DOHH2 (cell line): ENCODE data around the gene CARD11.
"Not testable (repeated sequence)": the region's sequence is repeated elsewhere in the genome, so short reads cannot be mapped to it uniquely, and the experiment has no call there.

Experiments used
- H3F3A ChIP-seq: fragments of 200-600 bp; sonication (generic), shearing (Covaris generic); 2 replicates; pipeline ENCODE4 v1.6.0; 2016; ENCODE audit warnings: antibody characterized with exemption, mild to moderate bottlenecking; ENCODE audit not compliant: control insufficient read depth, insufficient read depth
- H3K27ac ChIP-seq: fragments of 200-600 bp; sonication (generic); 2 replicates; pipeline ENCODE4 v1.5.1; 2014; ENCODE audit warnings: low read depth, mild to moderate bottlenecking, low read length, moderate library complexity
- H3K27me3 ChIP-seq: fragments of 200-600 bp; sonication (generic); 2 replicates; pipeline ENCODE4 v1.6.1; 2014; ENCODE audit warnings: mild to moderate bottlenecking, low read length, mixed read lengths; ENCODE audit not compliant: control insufficient read depth
- H3K36me3 ChIP-seq: fragments of 200-600 bp; sonication (generic); 2 replicates; pipeline ENCODE4 v1.6.1; 2014; ENCODE audit warnings: mild to moderate bottlenecking, low read length, moderate library complexity, mixed read lengths; ENCODE audit not compliant: control insufficient read depth
- H3K4me1 ChIP-seq: fragments of 200-600 bp; sonication (generic); 2 replicates; pipeline ENCODE4 v1.6.1; 2014; ENCODE audit warnings: mild to moderate bottlenecking, low read length, mixed read lengths; ENCODE audit not compliant: control insufficient read depth
- H3K4me2 ChIP-seq: fragments of 200-600 bp; sonication (generic); 2 replicates; pipeline ENCODE4 v1.6.0; 2014; ENCODE audit warnings: mild to moderate bottlenecking, low read length, moderate library complexity
- H3K4me3 ChIP-seq: fragments of 200-600 bp; sonication (generic); 2 replicates; pipeline ENCODE4 v1.5.1; 2014; ENCODE audit warnings: mild to moderate bottlenecking, low read length, mixed read lengths
- H3K79me2 ChIP-seq: fragments of 200-600 bp; sonication (generic); 2 replicates; pipeline ENCODE4 v1.6.1; 2014; ENCODE audit warnings: mild to moderate bottlenecking, low read length, mixed read lengths; ENCODE audit not compliant: control insufficient read depth
- H3K9me2 ChIP-seq: fragments of 200-600 bp; sonication (generic); replicated peaks from 2 replicates; pipeline ENCODE4 v1.6.1; 2014; ENCODE audit warnings: mild to moderate bottlenecking, low read length, mixed read lengths; ENCODE audit not compliant: control insufficient read depth
- H3K9me3 ChIP-seq: fragments of 200-600 bp; sonication (generic); 2 replicates; pipeline ENCODE4 v1.6.1; 2014; ENCODE audit warnings: antibody characterized with exemption, low read length, mixed read lengths; ENCODE audit not compliant: control insufficient read depth, insufficient read depth
- H4K20me1 ChIP-seq: fragments of 200-600 bp; sonication (generic); 2 replicates; pipeline ENCODE4 v1.6.0; 2014; ENCODE audit warnings: low read depth, mild to moderate bottlenecking, antibody characterized with exemption, low read length, moderate library complexity; ENCODE audit not compliant: control insufficient read depth, insufficient read depth
- EZH2phosphoT487 ChIP-seq: fragments of 200-600 bp; sonication (generic); IDR thresholded peaks from 2 replicates; pipeline ENCODE4 v1.6.1; 2017; ENCODE audit warnings: borderline replicate concordance, mild to moderate bottlenecking, antibody characterized with exemption, low read length, moderate library complexity, mixed read lengths
- TF ChIP-seq, protein P1 (sequence below): fragments of 200-600 bp; sonication (generic); IDR thresholded peaks from one replicate; pipeline ENCODE4 v1.5.1; 2014; ENCODE audit warnings: antibody characterized with exemption, mild to moderate bottlenecking, low read depth, low read length; ENCODE audit not compliant: poor library complexity, severe bottlenecking

CARD11 gene

DNA sequence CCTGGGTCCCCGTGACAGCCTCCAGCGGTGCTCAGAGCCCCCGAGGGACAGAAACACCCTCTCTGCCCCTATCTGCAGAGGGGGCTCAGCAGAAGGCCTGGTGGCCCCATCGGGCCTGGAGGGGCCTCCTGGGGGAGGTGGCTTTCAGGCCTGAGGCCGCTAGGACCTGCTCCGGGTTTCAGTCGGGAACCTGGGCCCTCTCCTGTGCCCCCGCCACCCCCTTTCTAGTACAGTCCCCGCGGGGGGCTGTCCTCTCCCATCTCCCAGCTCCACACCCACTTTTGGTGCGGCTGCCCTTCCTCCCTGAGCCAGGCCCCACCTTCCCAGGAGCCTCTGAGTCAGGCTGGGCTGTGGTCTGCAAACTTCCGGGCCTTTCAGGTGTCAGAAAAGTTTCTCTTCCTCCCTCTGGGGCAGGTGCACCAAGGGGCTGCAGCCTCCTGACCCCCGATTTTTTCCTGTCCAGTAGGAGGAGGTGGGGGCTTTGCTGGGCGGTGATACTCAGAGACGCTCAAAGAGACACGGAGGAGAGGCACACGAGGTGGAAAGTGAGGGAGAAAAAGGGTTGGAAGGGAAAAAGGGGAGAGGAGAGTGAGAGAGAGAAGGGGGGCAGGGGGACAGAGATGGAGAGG, 692 bp downstream of the CARD11 start:
- Histone ChIP-seq H3K4me3 (peak overlapping the region; percentile 97), H4K20me1 (peaks cover 22% of the 10 kb centered on the region), H3K27ac (peak overlapping the region; percentile 86), H3K79me2 (peaks cover 60% of the 10 kb centered on the region), H3K9me2 (no peaks in the 10 kb centered on the region), H3K9me3 (no peaks in the 10 kb centered on the region), H3K4me1 (peaks cover 49% of the 10 kb centered on the region), H3K36me3 (peaks cover 38% of the 10 kb centered on the region), H3K27me3 (no peaks in the 10 kb centered on the region), H3F3A (peaks cover 5% of the 10 kb centered on the region; the same call in 1 of the 2 replicates), H3K4me2 (peak overlapping the region; percentile 88)
- TF ChIP-seq, protein P1, sequence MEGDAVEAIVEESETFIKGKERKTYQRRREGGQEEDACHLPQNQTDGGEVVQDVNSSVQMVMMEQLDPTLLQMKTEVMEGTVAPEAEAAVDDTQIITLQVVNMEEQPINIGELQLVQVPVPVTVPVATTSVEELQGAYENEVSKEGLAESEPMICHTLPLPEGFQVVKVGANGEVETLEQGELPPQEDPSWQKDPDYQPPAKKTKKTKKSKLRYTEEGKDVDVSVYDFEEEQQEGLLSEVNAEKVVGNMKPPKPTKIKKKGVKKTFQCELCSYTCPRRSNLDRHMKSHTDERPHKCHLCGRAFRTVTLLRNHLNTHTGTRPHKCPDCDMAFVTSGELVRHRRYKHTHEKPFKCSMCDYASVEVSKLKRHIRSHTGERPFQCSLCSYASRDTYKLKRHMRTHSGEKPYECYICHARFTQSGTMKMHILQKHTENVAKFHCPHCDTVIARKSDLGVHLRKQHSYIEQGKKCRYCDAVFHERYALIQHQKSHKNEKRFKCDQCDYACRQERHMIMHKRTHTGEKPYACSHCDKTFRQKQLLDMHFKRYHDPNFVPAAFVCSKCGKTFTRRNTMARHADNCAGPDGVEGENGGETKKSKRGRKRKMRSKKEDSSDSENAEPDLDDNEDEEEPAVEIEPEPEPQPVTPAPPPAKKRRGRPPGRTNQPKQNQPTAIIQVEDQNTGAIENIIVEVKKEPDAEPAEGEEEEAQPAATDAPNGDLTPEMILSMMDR, result no peak
- TF ChIP-seq EZH2phosphoT487, result no peak

DNA sequence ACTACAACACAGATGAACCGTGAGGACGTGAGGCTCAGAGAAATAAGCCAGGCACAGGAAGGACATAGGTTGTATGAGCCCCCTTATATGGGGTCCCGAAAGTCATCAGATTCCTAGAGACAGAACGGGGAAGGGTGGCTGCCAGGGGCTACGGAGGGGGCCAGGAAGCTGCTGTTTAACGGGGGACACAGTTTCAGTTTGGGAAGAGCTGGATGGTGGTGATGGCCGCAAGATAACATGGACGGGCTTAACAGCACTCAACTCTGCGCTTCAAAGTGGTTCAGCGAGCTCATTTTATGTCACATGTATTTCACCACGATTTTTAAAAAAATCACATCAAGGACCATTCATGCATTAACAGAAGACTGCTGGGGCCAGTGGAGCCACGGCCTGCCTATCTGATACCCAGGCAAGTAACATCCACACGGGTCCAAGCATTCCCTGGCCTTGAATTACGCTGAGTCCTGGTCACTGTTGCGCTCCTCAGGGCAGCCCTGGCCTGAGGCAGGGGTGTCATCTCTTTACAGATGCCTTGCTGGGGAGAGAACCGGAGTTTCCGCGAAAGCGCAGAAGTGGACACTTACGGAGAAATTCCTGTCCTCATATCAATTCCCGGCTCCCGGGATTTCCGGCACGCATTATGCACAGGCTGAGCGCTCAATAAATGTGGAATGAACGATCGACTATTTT, 1.5 kb downstream of the CARD11 start:
- Histone ChIP-seq H3K9me3 (no peaks in the 10 kb centered on the region), H3K4me2 (peak overlapping the region; percentile 88), H3K4me1 (peaks cover 57% of the 10 kb centered on the region), H3K4me3 (peak overlapping the region; percentile 97), H3K27me3 (no peaks in the 10 kb centered on the region), H3K79me2 (peaks cover 69% of the 10 kb centered on the region), H4K20me1 (peaks cover 29% of the 10 kb centered on the region), H3F3A (peaks cover 5% of the 10 kb centered on the region; the same call in 1 of the 2 replicates), H3K9me2 (no peaks in the 10 kb centered on the region), H3K27ac (peak overlapping the region; percentile 86), H3K36me3 (peaks cover 39% of the 10 kb centered on the region)
- TF ChIP-seq, protein P1, result no peak
- no peak for TF ChIP-seq EZH2phosphoT487

DNA sequence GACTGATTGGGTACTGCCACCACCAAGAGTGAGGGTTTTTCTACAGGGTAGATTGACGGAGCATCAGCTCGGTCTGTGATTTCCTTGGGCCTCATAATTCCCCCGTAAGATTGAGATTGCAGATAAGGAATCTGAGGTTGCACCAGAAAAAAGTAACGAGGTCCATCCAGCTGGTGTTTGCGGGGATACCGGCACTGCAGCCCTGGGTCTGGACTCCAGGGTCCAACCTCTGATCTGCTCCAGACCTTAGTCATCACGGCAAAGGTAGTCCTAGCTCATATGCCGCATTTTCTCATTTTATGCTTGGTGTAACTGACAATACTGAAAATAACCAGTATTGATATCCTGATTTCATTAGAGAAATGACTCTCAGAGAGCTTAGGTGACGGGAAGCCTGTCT, 3.9 kb downstream of the CARD11 start:
- TF ChIP-seq EZH2phosphoT487, result no peak
- TF ChIP-seq, protein P1, result no peak
- Histone ChIP-seq H3K4me3 (no peak overlapping the region), H3K27me3 (no peaks in the 10 kb centered on the region), H3F3A (peaks cover 5% of the 10 kb centered on the region; the same call in 1 of the 2 replicates), H3K79me2 (peaks cover 90% of the 10 kb centered on the region), H3K27ac (no peak overlapping the region), H3K36me3 (peaks cover 47% of the 10 kb centered on the region), H3K4me2 (no peak overlapping the region), H4K20me1 (peaks cover 34% of the 10 kb centered on the region), H3K9me2 (no peaks in the 10 kb centered on the region), H3K4me1 (peaks cover 60% of the 10 kb centered on the region), H3K9me3 (no peaks in the 10 kb centered on the region)

DNA sequence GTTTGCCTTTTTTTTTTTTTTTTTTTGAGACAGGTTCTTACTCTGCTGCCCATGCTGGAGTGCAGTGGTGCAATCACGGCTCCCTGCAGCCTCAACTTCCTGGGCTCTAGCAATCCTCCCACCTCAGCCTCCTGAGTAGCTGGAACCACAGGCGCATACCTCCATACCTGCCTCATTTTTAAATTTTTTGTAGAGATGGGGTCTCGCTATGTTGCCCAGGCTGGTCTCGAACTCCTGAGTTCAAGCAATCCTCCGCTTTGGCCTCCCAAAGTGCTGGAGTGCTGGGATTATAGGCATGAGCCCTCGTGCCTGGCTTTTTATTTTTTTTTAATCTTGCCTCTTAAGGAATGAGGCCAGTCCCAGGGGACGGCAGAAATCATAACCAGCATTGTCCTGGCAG, 5.7 kb downstream of the CARD11 start:
- not testable (repeated sequence) for H3F3A ChIP-seq, H3K9me3 ChIP-seq, H3K9me2 ChIP-seq, H3K4me3 ChIP-seq, H3K27ac ChIP-seq, H3K4me2 ChIP-seq, H3K27me3 ChIP-seq
- Histone ChIP-seq H3K79me2 (peaks cover 95% of the 10 kb centered on the region), H3K4me1 (peaks cover 53% of the 10 kb centered on the region), H4K20me1 (peaks cover 34% of the 10 kb centered on the region), H3K36me3 (peaks cover 54% of the 10 kb centered on the region)
